Measurements from ENCODE around the gene ISCA2.

The ISCA2 gene

GRCh38 chr14:74519316-74520074, 25.9 kb downstream of the ISCA2 start:
- Histone ChIP-seq H3K4me1 (ENCODE audit: control insufficient read depth, insufficient read depth, low read length) (no peaks in the 10 kb centered on the region), H3K27ac (ENCODE audit: extremely low read depth, low read depth, low read length) (no peak overlapping the region), H3K4me3 (ENCODE audit: low read depth, low read length) (no peak overlapping the region), H3K36me3 (ENCODE audit: control insufficient read depth in 2 of 2, insufficient read depth in 1 of 2, low read length in 2 of 2) (no peaks in the 10 kb centered on the region), H3K9me3 (ENCODE audit: control insufficient read depth, insufficient read depth, low read depth, low read length) (no peaks in the 10 kb centered on the region)
- ChIA-PET CTCF (interaction anchor here (0.7 to 0.8 kb wide), 2 partner anchors 11 to 40 kb away, joined by 3 read pairs; no protein-coding TSS in a partner anchor), POLR2A (no interaction called here)
- TF ChIP-seq ZNF416 (tag by site-specific recombination; IDR thresholded peaks at IDR 0.05): no peak
- no peak for TF ChIP-seq HOXD13 (CRISPR knock-in tag; IDR thresholded peaks at IDR 0.05; ENCODE audit: borderline replicate concordance)
- TF ChIP-seq ZNF426 (tag by site-specific recombination; IDR thresholded peaks at IDR 0.05): no peak
- TF ChIP-seq ZSCAN5A (tag by site-specific recombination; IDR thresholded peaks at IDR 0.05): no peak
- TF ChIP-seq ZNF16 (tag by site-specific recombination; IDR thresholded peaks at IDR 0.05; ENCODE audit: low read depth): no peak
- TF ChIP-seq KLF16 (tag by site-specific recombination; IDR thresholded peaks at IDR 0.05): no peak
- no peak for TF ChIP-seq ZNF311 (tag by site-specific recombination; IDR thresholded peaks at IDR 0.05; ENCODE audit: borderline replicate concordance)
- no peak for TF ChIP-seq ZXDB (tag by site-specific recombination; IDR thresholded peaks at IDR 0.05)
- TF ChIP-seq ZNF624 (tag by site-specific recombination; IDR thresholded peaks at IDR 0.05): no peak
- no peak for TF ChIP-seq MZF1 (tag by site-specific recombination; IDR thresholded peaks at IDR 0.05; ENCODE audit: borderline replicate concordance)
- TF ChIP-seq ZNF626 (tag by site-specific recombination; IDR thresholded peaks at IDR 0.05): no peak
- no peak for TF ChIP-seq ZNF473 (tag by site-specific recombination; IDR thresholded peaks at IDR 0.05)
- TF ChIP-seq, protein P1, sequence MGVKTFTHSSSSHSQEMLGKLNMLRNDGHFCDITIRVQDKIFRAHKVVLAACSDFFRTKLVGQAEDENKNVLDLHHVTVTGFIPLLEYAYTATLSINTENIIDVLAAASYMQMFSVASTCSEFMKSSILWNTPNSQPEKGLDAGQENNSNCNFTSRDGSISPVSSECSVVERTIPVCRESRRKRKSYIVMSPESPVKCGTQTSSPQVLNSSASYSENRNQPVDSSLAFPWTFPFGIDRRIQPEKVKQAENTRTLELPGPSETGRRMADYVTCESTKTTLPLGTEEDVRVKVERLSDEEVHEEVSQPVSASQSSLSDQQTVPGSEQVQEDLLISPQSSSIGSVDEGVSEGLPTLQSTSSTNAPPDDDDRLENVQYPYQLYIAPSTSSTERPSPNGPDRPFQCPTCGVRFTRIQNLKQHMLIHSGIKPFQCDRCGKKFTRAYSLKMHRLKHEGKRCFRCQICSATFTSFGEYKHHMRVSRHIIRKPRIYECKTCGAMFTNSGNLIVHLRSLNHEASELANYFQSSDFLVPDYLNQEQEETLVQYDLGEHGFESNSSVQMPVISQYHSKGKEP (tag by site-specific recombination; IDR thresholded peaks at IDR 0.05): no peak
- no peak for TF ChIP-seq ZNF585B (tag by site-specific recombination; IDR thresholded peaks at IDR 0.05)
- TF ChIP-seq ZNF394 (tag by site-specific recombination; IDR thresholded peaks at IDR 0.05; ENCODE audit: borderline replicate concordance): no peak
- no peak for TF ChIP-seq ZNF248 (tag by site-specific recombination; IDR thresholded peaks at IDR 0.05)
- TF ChIP-seq, protein P2, sequence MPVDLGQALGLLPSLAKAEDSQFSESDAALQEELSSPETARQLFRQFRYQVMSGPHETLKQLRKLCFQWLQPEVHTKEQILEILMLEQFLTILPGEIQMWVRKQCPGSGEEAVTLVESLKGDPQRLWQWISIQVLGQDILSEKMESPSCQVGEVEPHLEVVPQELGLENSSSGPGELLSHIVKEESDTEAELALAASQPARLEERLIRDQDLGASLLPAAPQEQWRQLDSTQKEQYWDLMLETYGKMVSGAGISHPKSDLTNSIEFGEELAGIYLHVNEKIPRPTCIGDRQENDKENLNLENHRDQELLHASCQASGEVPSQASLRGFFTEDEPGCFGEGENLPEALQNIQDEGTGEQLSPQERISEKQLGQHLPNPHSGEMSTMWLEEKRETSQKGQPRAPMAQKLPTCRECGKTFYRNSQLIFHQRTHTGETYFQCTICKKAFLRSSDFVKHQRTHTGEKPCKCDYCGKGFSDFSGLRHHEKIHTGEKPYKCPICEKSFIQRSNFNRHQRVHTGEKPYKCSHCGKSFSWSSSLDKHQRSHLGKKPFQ (tag by site-specific recombination; IDR thresholded peaks at IDR 0.05): no peak
- TF ChIP-seq GLIS2 (tag by site-specific recombination; IDR thresholded peaks at IDR 0.05): no peak
- no peak for TF ChIP-seq GLI4 (tag by site-specific recombination; IDR thresholded peaks at IDR 0.05)
- TF ChIP-seq, protein P3, sequence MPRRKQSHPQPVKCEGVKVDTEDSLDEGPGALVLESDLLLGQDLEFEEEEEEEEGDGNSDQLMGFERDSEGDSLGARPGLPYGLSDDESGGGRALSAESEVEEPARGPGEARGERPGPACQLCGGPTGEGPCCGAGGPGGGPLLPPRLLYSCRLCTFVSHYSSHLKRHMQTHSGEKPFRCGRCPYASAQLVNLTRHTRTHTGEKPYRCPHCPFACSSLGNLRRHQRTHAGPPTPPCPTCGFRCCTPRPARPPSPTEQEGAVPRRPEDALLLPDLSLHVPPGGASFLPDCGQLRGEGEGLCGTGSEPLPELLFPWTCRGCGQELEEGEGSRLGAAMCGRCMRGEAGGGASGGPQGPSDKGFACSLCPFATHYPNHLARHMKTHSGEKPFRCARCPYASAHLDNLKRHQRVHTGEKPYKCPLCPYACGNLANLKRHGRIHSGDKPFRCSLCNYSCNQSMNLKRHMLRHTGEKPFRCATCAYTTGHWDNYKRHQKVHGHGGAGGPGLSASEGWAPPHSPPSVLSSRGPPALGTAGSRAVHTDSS (tag by site-specific recombination; IDR thresholded peaks at IDR 0.05): no peak
